ENCODE data around the gene RTF1. TPM values are rescaled to one million over a fixed set of nuclear protein-coding genes. Genes with fewer than 3 reads are reported as not detected.
"Not testable (repeated sequence)": the region's sequence is repeated elsewhere in the genome, so short reads cannot be mapped to it uniquely, and the experiment has no call there.

Gene RTF1
- polyA plus RNA-seq (2012; ENCODE audit: missing spikeins): 28.6 TPM

GRCh38 chr15:41416742-41417417, at the start of gene RTF1:
RTF1 (plus strand) TSS chr15:41417095; CDS start chr15:41417116, 21 bp downstream.
- DNase-seq (ENCODE audit: insufficient read length) (peak; percentile 88), FAIRE-seq (peak; percentile 92)
- TF ChIP-seq POLR2AphosphoS5 (IDR thresholded peaks at IDR 0.05; ENCODE audit: low read depth, low read length) (peak; percentile 77), TAF1 (IDR thresholded peaks at IDR 0.05; ENCODE audit: borderline replicate concordance, low read depth, low read length) (no peak), POLR2A (IDR thresholded peaks at IDR 0.05; ENCODE audit: low read depth, low read length) (peak; percentile 81)

GRCh38 chr15:41367418-41367817, 49.5 kb upstream of the RTF1 start:
- no peak for FAIRE-seq
- no peak for TF ChIP-seq POLR2AphosphoS5 (IDR thresholded peaks at IDR 0.05; ENCODE audit: low read depth, low read length)
- no peak for TF ChIP-seq POLR2A (IDR thresholded peaks at IDR 0.05; ENCODE audit: low read depth, low read length)
- no peak for TF ChIP-seq TAF1 (IDR thresholded peaks at IDR 0.05; ENCODE audit: borderline replicate concordance, low read depth, low read length)
- no peak for DNase-seq (ENCODE audit: insufficient read length)

GRCh38 chr15:41377978-41378377, 38.9 kb upstream of the RTF1 start:
- FAIRE-seq: no peak
- DNase-seq (ENCODE audit: insufficient read length): no peak
- TF ChIP-seq TAF1 (IDR thresholded peaks at IDR 0.05; ENCODE audit: borderline replicate concordance, low read depth, low read length) (no peak), POLR2AphosphoS5 (IDR thresholded peaks at IDR 0.05; ENCODE audit: low read depth, low read length) (no peak)

- not testable (repeated sequence) for FAIRE-seq; DNase-seq (ENCODE audit: insufficient read length)
Observed at GRCh38 chr15:41383974-41384749, 32.7 kb upstream of the RTF1 start.

GRCh38 chr15:41387646-41388045, 29.2 kb upstream of the RTF1 start:
- TF ChIP-seq POLR2A (IDR thresholded peaks at IDR 0.05; ENCODE audit: low read depth, low read length) (no peak), POLR2AphosphoS5 (IDR thresholded peaks at IDR 0.05; ENCODE audit: low read depth, low read length) (no peak), TAF1 (IDR thresholded peaks at IDR 0.05; ENCODE audit: borderline replicate concordance, low read depth, low read length) (no peak)
- DNase-seq (ENCODE audit: insufficient read length) (no peak), FAIRE-seq (no peak)

- DNase-seq (ENCODE audit: insufficient read length) (no peak), FAIRE-seq (no peak)
- TF ChIP-seq TAF1 (IDR thresholded peaks at IDR 0.05; ENCODE audit: borderline replicate concordance, low read depth, low read length): no peak
- TF ChIP-seq POLR2A (IDR thresholded peaks at IDR 0.05; ENCODE audit: low read depth, low read length): no peak
- no peak for TF ChIP-seq POLR2AphosphoS5 (IDR thresholded peaks at IDR 0.05; ENCODE audit: low read depth, low read length)
Observed at GRCh38 chr15:41392659-41393058, 24.2 kb upstream of the RTF1 start.

GRCh38 chr15:41394924-41395323, 22.0 kb upstream of the RTF1 start:
- FAIRE-seq (no peak), DNase-seq (ENCODE audit: insufficient read length) (no peak)
- TF ChIP-seq POLR2AphosphoS5 (IDR thresholded peaks at IDR 0.05; ENCODE audit: low read depth, low read length) (no peak), POLR2A (IDR thresholded peaks at IDR 0.05; ENCODE audit: low read depth, low read length) (no peak), TAF1 (IDR thresholded peaks at IDR 0.05; ENCODE audit: borderline replicate concordance, low read depth, low read length) (no peak)

- TF ChIP-seq POLR2A (IDR thresholded peaks at IDR 0.05; ENCODE audit: low read depth, low read length): no peak
- no peak for TF ChIP-seq POLR2AphosphoS5 (IDR thresholded peaks at IDR 0.05; ENCODE audit: low read depth, low read length)
- no peak for FAIRE-seq
- DNase-seq (ENCODE audit: insufficient read length): no peak
Observed at GRCh38 chr15:41396111-41396510, 20.8 kb upstream of the RTF1 start.

- FAIRE-seq (no peak), DNase-seq (ENCODE audit: insufficient read length) (no peak)
- TF ChIP-seq TAF1 (IDR thresholded peaks at IDR 0.05; ENCODE audit: borderline replicate concordance, low read depth, low read length) (no peak), POLR2AphosphoS5 (IDR thresholded peaks at IDR 0.05; ENCODE audit: low read depth, low read length) (no peak), POLR2A (IDR thresholded peaks at IDR 0.05; ENCODE audit: low read depth, low read length) (no peak)
Observed at GRCh38 chr15:41401904-41402267, 15.0 kb upstream of the RTF1 start.

GRCh38 chr15:41407341-41407740, 9.6 kb upstream of the RTF1 start:
- no peak for TF ChIP-seq TAF1 (IDR thresholded peaks at IDR 0.05; ENCODE audit: borderline replicate concordance, low read depth, low read length)
- TF ChIP-seq POLR2AphosphoS5 (IDR thresholded peaks at IDR 0.05; ENCODE audit: low read depth, low read length): no peak
- TF ChIP-seq POLR2A (IDR thresholded peaks at IDR 0.05; ENCODE audit: low read depth, low read length): no peak
- no peak for FAIRE-seq
- no peak for DNase-seq (ENCODE audit: insufficient read length)

- TF ChIP-seq TAF1 (IDR thresholded peaks at IDR 0.05; ENCODE audit: borderline replicate concordance, low read depth, low read length) (no peak), POLR2AphosphoS5 (IDR thresholded peaks at IDR 0.05; ENCODE audit: low read depth, low read length) (no peak), POLR2A (IDR thresholded peaks at IDR 0.05; ENCODE audit: low read depth, low read length) (no peak)
- FAIRE-seq (no peak), DNase-seq (ENCODE audit: insufficient read length) (no peak)
Observed at GRCh38 chr15:41408234-41408641, 8.7 kb upstream of the RTF1 start.

- FAIRE-seq (no peak), DNase-seq (ENCODE audit: insufficient read length) (no peak)
- TF ChIP-seq POLR2AphosphoS5 (IDR thresholded peaks at IDR 0.05; ENCODE audit: low read depth, low read length) (no peak), TAF1 (IDR thresholded peaks at IDR 0.05; ENCODE audit: borderline replicate concordance, low read depth, low read length) (no peak), POLR2A (IDR thresholded peaks at IDR 0.05; ENCODE audit: low read depth, low read length) (no peak)
Observed at GRCh38 chr15:41411031-41411430, 5.9 kb upstream of the RTF1 start.

Data from GM12892 (cell line).